Fibroblast of the aortic adventitia (primary cell): ENCODE data around the gene PHACTR1. TPM values are rescaled to one million over a fixed set of nuclear protein-coding genes. Genes with fewer than 3 reads are reported as not detected.

Experiments used
- DNase-seq: peaks from one replicate; pipeline ENCODE4 v3.0.0-alpha.2; 2010; ENCODE audit warnings: low read depth
- H3K4me3 ChIP-seq: 2 replicates; pipeline ENCODE4 v1.5.1; 2011; ENCODE audit warnings: low read depth, mild to moderate bottlenecking, control low read depth, low read length, moderate library complexity
- total RNA-seq: library from RNA; depleted of rRNA; stranded (reverse); fragments of >200 nt; gene quantifications from 2 replicates; pipeline ENCODE4 v1.2.3, GENCODE V29; 2012; ENCODE audit warnings: low replicate concordance
- TF ChIP-seq, protein P1 (sequence below): IDR thresholded peaks from 2 replicates; pipeline ENCODE4 v1.5.1; 2011; ENCODE audit warnings: mild to moderate bottlenecking, low read length, control low read depth, inconsistent platforms; ENCODE audit not compliant: insufficient read depth

The PHACTR1 gene
- total RNA-seq, 1 donor = 0.99 TPM

- TF ChIP-seq, protein P1, sequence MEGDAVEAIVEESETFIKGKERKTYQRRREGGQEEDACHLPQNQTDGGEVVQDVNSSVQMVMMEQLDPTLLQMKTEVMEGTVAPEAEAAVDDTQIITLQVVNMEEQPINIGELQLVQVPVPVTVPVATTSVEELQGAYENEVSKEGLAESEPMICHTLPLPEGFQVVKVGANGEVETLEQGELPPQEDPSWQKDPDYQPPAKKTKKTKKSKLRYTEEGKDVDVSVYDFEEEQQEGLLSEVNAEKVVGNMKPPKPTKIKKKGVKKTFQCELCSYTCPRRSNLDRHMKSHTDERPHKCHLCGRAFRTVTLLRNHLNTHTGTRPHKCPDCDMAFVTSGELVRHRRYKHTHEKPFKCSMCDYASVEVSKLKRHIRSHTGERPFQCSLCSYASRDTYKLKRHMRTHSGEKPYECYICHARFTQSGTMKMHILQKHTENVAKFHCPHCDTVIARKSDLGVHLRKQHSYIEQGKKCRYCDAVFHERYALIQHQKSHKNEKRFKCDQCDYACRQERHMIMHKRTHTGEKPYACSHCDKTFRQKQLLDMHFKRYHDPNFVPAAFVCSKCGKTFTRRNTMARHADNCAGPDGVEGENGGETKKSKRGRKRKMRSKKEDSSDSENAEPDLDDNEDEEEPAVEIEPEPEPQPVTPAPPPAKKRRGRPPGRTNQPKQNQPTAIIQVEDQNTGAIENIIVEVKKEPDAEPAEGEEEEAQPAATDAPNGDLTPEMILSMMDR = no peak
- no peak for DNase-seq
- H3K4me3 ChIP-seq = no peak overlapping the region
Measured at GRCh38 chr6:13072686-13073347, 356.2 kb downstream of the PHACTR1 start.

GRCh38 chr6:13074415-13075140 lies 358.0 kb downstream of the PHACTR1 start:
- TF ChIP-seq, protein P1 = no peak
- no peak overlapping the region for H3K4me3 ChIP-seq
- no peak for DNase-seq

GRCh38 chr6:13075141-13075845 lies 358.7 kb downstream of the PHACTR1 start:
- no peak overlapping the region for H3K4me3 ChIP-seq

GRCh38 chr6:13076575-13076974 lies 360.0 kb downstream of the PHACTR1 start:
- TF ChIP-seq, protein P1 = no peak
- no peak overlapping the region for H3K4me3 ChIP-seq
- DNase-seq = no peak

More at GRCh38 chr6:13075141-13075845, 358.7 kb downstream of the PHACTR1 start:
- DNase-seq = no peak
- TF ChIP-seq, protein P1 = no peak

DNA sequence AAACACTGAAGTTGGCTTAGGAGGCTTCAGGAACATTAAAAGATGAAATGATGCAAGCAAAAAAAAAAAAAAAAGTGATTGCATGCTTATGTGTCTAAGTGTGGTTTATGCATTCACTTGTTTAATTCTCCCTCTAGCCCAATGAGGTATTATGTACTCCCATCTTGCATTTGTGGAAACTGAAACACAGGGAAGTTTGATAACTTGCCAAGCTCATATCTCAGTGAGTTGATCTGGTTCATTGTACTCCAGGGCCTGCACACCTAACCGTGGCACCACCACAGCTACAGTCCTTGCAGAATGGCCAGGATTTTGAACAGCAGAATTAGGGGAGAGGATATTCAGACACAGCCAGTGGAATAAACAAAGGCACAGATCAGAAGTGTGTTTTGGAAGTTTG lies 360.6 kb downstream of the PHACTR1 start:
- no peak for DNase-seq
- TF ChIP-seq, protein P1 = no peak

GRCh38 chr6:13079096-13079723 lies 362.6 kb downstream of the PHACTR1 start:
- DNase-seq = no peak
- TF ChIP-seq, protein P1 = no peak
- no peak overlapping the region for H3K4me3 ChIP-seq

More for the DNA sequence above, 360.6 kb downstream of the PHACTR1 start:
- H3K4me3 ChIP-seq = no peak overlapping the region
